Caki2 (cell line): Measurements from ENCODE around the gene SHTN1. TPM values are rescaled to one million over a fixed set of nuclear protein-coding genes. Genes with fewer than 3 reads are reported as not detected.

Source experiments
- DNase-seq: peaks from one replicate; pipeline ENCODE4 v3.0.0-alpha.2; 2015; ENCODE audit warnings: low read depth
- in situ Hi-C: cut with HindIII; loops from 2 replicates; pipeline ENCODE4 v1.10.0; 2016; ENCODE audit warnings: low sequenced_read_pairs, low pct_unique_long_range_greater_than_20kb, mixed read lengths
- total RNA-seq: library from RNA; depleted of rRNA; stranded (reverse); fragments of >200 nt; shearing (Covaris generic); gene quantifications from 2 replicates; pipeline ENCODE4 v1.2.3, GENCODE V29; 2014; ENCODE audit warnings: low replicate concordance

SHTN1 gene
- total RNA-seq, 1 experiment from 2014 or later = 44.9 TPM

- in situ Hi-C loops = no loop called here
- DNase-seq = peak; percentile 80
Observed at GRCh38 chr10:116888380-116889055, 116.5 kb downstream of the SHTN1 start.

DNA sequence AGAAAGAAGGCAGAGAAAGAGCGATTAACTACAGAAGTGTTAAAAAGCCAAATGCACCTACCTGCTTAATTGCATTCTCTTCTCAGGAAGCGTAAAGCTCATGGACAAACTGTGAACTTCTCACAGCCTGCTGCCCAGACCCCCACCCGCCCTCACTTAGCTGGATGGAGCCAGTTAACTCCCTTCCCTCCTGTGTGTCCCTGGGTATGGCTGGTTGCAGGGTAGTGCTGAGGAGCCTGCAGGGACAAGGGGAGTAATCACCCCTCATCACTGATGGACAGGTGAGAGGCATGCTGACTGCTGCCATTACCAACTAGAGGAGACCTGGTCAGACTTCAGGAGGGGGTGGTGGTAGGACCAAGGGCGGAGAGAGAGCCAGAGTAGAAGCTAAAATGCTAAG is 118.2 kb downstream of the SHTN1 start:
- in situ Hi-C loops = no loop called here
- DNase-seq = no peak

- in situ Hi-C loops = no loop called here
Observed at GRCh38 chr10:116882639-116883038, 122.3 kb downstream of the SHTN1 start.

GRCh38 chr10:116880716-116881482 is 124.1 kb downstream of the SHTN1 start:
- DNase-seq = peak; percentile 42
- in situ Hi-C loops = no loop called here

More at GRCh38 chr10:116882639-116883038, 122.3 kb downstream of the SHTN1 start:
- no peak for DNase-seq

GRCh38 chr10:116879817-116880216 is 125.2 kb downstream of the SHTN1 start:
- no peak for DNase-seq
- in situ Hi-C loops = no loop called here

DNA sequence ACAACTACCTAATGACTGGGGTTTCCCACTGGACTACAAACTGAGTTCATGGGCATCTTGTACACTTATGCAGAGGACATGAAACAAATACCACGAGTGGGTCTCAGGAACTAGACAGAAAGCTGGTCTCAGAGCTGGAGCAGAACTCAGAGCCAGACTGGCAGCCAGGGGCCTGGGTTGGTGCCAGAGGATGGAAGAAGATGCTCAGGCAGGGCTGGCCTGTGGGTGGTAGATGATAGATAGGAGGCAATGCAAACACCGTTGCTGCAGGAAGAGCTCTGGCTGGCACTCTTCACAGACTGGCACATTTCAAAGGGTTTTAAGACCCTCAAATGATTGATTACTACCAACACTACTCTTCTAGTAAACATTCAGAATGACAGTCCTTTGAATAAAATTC is 126.9 kb downstream of the SHTN1 start:
- in situ Hi-C loops = no loop called here

DNA sequence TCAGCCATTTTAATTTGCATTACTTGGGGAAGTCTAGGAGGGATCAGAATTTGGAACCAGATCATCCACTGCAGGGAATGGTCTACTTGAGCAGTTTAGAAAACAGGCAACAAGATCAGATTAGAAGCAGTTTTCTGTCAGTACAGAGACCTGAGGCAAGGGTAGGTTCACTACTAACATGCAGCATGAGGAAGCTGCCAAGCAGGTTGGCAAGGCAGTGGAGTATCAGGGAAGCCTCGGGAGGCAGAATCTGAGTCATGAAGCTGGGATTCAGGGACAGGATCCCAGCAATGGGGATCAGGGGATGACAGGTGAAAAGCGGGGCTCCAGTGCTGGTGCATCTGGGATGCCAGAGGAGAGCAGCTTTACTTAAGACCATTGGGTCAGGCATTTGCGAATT is 127.6 kb downstream of the SHTN1 start:
- in situ Hi-C loops = no loop called here

More for the DNA sequence above, 126.9 kb downstream of the SHTN1 start:
- DNase-seq = no peak

GRCh38 chr10:116875897-116876296 is 129.1 kb downstream of the SHTN1 start:
- no peak for DNase-seq
- in situ Hi-C loops = no loop called here

More for the DNA sequence above, 127.6 kb downstream of the SHTN1 start:
- no peak for DNase-seq

GRCh38 chr10:116873134-116873533 is 131.9 kb downstream of the SHTN1 start:
- in situ Hi-C loops = no loop called here
- no peak for DNase-seq

DNA sequence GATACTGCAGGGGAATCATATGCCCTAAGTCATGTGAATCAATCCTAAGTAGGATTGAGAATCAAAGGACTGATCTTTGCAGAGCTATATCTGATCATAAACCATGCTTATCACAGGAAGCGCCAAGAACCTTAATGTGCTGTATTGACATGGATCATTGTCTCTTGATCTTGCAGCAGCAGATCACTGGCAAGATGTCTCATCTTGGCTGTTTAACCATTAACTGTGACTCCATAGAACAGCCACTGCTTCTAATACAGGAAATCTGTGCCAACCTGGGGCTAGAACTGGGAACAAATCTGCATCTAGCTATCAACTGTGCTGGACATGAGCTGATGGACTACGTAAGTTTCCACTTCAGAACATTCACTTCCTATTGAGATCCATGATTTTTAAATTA is 134.0 kb downstream of the SHTN1 start:
- DNase-seq = peak; percentile 37
- in situ Hi-C loops = no loop called here

- no peak for DNase-seq
- in situ Hi-C loops = no loop called here
Observed at GRCh38 chr10:116868722-116869121, 136.3 kb downstream of the SHTN1 start.

DNA sequence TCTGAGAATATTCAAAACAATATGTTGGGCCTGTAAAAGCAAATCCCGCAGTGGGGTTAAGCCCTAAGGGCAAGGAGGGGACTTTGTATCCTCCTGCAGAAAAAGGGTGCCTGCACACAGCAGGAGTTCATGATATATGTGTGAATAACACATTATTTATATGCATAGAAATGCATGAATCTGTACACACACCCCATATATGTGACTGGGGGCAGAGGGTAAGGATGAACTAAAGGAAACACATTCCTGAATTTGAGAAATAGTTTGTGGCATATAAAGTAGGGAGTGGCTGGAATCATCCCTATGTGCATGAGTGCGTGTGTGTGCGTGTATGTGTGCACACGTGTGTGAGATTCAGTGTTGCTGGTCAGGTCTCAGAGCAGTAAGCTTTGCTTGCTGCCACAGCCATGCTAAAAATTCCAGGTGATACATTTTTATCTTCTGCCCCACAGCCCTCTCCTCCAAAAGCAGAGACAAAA is 136.8 kb downstream of the SHTN1 start:
- no peak for DNase-seq
- in situ Hi-C loops = no loop called here

DNA sequence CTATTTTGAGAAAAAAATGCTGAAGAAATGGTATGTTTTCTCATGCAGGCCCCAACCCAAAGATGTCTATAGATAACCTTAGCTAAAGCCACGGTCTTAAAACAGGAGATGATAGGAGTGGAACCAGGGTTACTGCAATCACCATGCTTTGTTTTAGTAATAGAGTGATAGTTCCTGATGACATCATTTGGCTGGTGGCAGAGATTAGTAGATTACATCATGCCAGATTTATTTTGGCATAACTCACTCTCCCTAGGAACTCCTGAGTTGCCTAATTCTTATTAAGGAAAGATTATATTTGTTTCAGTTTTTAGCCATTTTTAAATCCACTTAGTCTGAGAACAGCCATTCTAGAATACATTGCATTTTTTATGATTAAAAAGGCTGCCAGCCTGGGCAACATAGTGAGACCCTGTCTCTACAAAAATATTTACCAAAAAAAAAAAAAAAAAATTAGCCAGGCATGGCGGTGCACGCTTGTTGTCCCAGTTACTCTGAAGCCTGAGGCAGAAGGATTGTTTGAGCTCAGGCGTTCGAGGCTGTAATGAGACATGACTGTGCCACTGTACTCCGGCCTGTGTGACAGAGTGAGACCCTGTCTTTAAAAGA is 137.9 kb downstream of the SHTN1 start:
- no peak for DNase-seq
- in situ Hi-C loops = no loop called here

- DNase-seq = no peak
- in situ Hi-C loops = no loop called here
Observed at GRCh38 chr10:116866066-116866465, 138.9 kb downstream of the SHTN1 start.

DNA sequence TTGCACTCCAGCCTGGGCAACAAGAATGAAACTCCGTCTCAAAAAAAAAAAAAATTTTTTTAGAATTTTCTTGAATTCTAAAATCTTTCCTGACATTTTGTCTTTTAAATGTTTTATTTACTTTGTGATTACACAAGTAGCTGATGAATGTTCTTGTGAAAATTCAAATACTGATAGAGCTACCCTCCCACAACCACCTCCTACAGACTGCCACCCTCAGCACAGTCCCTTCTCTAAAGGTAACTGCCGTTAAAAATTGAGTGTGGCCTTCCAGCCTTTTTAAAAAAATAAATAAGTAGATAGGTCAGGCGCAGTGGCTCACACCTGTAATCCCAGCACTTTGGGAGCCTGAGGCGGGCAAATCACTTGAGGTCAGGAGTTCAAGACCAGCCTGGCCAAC is 140.6 kb downstream of the SHTN1 start:
- DNase-seq = no peak
- in situ Hi-C loops = no loop called here

- DNase-seq = no peak
- in situ Hi-C loops = no loop called here
Observed at GRCh38 chr10:116861796-116862195, 143.2 kb downstream of the SHTN1 start.

DNA sequence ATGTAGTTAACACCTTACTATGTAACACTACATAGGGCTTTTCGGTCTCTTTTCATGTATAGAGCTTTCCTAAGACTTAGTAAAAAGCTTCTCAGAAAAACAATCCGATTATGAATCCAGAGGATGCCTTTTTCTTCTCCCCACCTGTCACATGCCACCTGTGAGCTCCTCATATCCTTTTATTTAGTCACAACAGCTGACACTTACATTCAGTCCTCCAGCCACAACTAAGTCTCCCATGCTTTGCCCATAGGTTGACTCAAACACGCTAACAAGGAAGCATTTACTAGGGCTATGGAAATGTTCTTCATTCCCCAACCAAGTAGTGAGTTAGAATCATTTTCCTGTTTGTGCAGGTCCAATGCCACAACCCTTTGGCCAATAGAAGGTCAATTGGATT is 147.8 kb downstream of the SHTN1 start:
- in situ Hi-C loops = no loop called here

DNA sequence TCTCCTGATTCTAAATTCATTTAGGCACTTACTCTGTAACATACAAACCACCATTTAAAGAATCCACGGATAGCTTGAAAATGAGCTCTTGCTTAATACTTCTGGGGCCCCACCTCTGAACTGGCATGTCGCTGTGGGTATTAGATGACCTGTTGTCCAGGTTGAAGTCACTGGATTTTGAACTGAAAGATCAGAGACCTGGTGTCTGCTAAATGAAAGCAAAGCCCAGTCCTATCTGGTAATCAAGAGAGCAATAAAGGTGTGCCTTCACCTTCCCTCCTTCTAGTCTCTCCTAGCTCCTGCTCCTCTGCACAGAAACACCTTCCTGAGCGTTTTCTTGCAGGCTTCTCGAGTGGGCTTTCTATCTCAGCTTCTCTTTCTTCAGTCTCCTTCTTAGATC is 151.3 kb downstream of the SHTN1 start:
- in situ Hi-C loops = no loop called here
- no peak for DNase-seq

More for the DNA sequence above, 147.8 kb downstream of the SHTN1 start:
- no peak for DNase-seq

DNA sequence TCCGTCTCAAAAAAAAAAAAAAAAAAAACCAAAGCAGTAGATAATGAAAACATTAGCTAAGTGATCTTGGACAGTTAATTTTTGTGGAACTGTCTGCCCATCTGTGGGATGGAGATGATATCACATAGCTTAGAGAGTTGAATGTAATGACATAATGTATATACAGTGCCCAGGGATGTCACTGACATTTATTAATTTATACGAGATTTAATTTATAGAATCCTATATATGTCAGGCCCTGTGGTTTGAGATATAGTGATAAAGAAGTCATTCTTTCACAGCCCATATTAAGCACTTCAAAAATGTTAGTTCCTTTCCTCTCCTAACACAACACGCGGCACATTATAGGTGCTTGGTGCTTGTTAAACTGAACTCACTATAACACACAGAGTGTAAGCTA is 151.7 kb downstream of the SHTN1 start:
- no peak for DNase-seq
- in situ Hi-C loops = no loop called here
